Measurements from ENCODE around the gene GAB2. TPM values are rescaled to one million over a fixed set of nuclear protein-coding genes. Genes with fewer than 3 reads are reported as not detected.

GAB2 gene
- total and polyA plus RNA-seq, 2 of the 13 experiments (the other 11 are each of a cell fraction or from before 2014, with no cell fraction given): 4.1 to 8.6 TPM

DNA sequence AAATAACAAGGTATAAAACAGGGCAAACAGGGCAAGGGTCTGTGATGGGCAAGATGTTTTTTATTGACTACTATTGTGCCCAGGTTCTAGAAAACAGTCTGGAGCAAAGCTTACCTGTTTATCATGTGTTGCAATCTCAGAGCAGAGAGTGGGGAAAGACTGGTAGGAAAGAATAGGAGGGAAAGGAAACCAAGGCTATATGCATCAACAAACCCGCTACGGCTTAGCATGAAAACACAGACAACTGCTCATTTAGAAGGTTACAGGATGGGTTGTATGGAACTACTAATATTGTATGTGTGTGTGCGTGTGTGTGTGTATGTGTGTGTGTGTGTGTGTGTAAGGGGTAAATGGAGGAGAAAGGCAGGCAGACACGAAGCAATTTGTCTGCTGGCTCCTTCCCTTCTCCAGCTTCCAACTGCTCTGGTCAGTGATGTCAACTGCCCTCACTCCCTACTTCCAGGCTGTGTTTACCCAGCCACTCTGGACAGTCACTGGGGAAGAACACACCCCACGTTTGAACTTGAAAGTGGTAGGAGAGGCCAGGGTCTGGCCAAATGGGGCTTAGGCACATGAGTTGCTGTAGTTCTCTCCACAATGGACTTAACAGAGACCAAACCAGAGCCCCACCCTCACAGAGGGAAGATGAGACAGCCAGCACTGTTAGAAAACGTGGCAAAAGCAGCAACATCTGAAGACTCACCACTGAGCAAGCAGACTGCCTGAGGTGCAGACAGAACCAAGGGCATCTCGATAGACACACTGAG lies 47.0 kb downstream of the GAB2 start (continued):
- TF ChIP-seq RXRA (CRISPR knock-in tag; IDR thresholded peaks at IDR 0.05): 0 out of 2 replicates have a peak, but pooled peaks have one; percentile 33
- TF ChIP-seq, protein P1, sequence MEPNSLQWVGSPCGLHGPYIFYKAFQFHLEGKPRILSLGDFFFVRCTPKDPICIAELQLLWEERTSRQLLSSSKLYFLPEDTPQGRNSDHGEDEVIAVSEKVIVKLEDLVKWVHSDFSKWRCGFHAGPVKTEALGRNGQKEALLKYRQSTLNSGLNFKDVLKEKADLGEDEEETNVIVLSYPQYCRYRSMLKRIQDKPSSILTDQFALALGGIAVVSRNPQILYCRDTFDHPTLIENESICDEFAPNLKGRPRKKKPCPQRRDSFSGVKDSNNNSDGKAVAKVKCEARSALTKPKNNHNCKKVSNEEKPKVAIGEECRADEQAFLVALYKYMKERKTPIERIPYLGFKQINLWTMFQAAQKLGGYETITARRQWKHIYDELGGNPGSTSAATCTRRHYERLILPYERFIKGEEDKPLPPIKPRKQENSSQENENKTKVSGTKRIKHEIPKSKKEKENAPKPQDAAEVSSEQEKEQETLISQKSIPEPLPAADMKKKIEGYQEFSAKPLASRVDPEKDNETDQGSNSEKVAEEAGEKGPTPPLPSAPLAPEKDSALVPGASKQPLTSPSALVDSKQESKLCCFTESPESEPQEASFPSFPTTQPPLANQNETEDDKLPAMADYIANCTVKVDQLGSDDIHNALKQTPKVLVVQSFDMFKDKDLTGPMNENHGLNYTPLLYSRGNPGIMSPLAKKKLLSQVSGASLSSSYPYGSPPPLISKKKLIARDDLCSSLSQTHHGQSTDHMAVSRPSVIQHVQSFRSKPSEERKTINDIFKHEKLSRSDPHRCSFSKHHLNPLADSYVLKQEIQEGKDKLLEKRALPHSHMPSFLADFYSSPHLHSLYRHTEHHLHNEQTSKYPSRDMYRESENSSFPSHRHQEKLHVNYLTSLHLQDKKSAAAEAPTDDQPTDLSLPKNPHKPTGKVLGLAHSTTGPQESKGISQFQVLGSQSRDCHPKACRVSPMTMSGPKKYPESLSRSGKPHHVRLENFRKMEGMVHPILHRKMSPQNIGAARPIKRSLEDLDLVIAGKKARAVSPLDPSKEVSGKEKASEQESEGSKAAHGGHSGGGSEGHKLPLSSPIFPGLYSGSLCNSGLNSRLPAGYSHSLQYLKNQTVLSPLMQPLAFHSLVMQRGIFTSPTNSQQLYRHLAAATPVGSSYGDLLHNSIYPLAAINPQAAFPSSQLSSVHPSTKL (CRISPR knock-in tag; IDR thresholded peaks at IDR 0.05): 0 out of 2 replicates have a peak, but pooled peaks have one; percentile 21
- TF ChIP-seq, protein P2, sequence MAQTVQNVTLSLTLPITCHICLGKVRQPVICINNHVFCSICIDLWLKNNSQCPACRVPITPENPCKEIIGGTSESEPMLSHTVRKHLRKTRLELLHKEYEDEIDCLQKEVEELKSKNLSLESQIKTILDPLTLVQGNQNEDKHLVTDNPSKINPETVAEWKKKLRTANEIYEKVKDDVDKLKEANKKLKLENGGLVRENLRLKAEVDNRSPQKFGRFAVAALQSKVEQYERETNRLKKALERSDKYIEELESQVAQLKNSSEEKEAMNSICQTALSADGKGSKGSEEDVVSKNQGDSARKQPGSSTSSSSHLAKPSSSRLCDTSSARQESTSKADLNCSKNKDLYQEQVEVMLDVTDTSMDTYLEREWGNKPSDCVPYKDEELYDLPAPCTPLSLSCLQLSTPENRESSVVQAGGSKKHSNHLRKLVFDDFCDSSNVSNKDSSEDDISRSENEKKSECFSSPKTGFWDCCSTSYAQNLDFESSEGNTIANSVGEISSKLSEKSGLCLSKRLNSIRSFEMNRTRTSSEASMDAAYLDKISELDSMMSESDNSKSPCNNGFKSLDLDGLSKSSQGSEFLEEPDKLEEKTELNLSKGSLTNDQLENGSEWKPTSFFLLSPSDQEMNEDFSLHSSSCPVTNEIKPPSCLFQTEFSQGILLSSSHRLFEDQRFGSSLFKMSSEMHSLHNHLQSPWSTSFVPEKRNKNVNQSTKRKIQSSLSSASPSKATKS (CRISPR knock-in tag; IDR thresholded peaks at IDR 0.05): no peak
- TF ChIP-seq ZNF841 (CRISPR knock-in tag; IDR thresholded peaks at IDR 0.05; ENCODE audit: borderline replicate concordance): no peak
- no peak for TF ChIP-seq BRD4 (CRISPR knock-in tag; IDR thresholded peaks at IDR 0.05)
- no peak for TF ChIP-seq ZBTB42 (CRISPR knock-in tag; IDR thresholded peaks at IDR 0.05)
- no peak for TF ChIP-seq XRCC5 (optimal IDR thresholded peaks at IDR 0.05; ENCODE audit: low read length)
- no peak for TF ChIP-seq SOX6 (IDR thresholded peaks at IDR 0.05)
- 0 out of 2 replicates have a peak, but pooled peaks have one; percentile 27 for TF ChIP-seq SOX6 (CRISPR knock-in tag; IDR thresholded peaks at IDR 0.05)
- TF ChIP-seq ZNF703 (CRISPR knock-in tag; IDR thresholded peaks at IDR 0.05; ENCODE audit: borderline replicate concordance): no peak
- no peak for TF ChIP-seq ZNF775 (CRISPR knock-in tag; IDR thresholded peaks at IDR 0.05; ENCODE audit: borderline replicate concordance)
- TF ChIP-seq, protein P3, sequence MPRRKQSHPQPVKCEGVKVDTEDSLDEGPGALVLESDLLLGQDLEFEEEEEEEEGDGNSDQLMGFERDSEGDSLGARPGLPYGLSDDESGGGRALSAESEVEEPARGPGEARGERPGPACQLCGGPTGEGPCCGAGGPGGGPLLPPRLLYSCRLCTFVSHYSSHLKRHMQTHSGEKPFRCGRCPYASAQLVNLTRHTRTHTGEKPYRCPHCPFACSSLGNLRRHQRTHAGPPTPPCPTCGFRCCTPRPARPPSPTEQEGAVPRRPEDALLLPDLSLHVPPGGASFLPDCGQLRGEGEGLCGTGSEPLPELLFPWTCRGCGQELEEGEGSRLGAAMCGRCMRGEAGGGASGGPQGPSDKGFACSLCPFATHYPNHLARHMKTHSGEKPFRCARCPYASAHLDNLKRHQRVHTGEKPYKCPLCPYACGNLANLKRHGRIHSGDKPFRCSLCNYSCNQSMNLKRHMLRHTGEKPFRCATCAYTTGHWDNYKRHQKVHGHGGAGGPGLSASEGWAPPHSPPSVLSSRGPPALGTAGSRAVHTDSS (CRISPR knock-in tag; conservative IDR thresholded peaks at IDR 0.05): no peak
- no peak for TF ChIP-seq SPEN (CRISPR knock-in tag; IDR thresholded peaks at IDR 0.05; ENCODE audit: low read depth)
- TF ChIP-seq, protein P4, sequence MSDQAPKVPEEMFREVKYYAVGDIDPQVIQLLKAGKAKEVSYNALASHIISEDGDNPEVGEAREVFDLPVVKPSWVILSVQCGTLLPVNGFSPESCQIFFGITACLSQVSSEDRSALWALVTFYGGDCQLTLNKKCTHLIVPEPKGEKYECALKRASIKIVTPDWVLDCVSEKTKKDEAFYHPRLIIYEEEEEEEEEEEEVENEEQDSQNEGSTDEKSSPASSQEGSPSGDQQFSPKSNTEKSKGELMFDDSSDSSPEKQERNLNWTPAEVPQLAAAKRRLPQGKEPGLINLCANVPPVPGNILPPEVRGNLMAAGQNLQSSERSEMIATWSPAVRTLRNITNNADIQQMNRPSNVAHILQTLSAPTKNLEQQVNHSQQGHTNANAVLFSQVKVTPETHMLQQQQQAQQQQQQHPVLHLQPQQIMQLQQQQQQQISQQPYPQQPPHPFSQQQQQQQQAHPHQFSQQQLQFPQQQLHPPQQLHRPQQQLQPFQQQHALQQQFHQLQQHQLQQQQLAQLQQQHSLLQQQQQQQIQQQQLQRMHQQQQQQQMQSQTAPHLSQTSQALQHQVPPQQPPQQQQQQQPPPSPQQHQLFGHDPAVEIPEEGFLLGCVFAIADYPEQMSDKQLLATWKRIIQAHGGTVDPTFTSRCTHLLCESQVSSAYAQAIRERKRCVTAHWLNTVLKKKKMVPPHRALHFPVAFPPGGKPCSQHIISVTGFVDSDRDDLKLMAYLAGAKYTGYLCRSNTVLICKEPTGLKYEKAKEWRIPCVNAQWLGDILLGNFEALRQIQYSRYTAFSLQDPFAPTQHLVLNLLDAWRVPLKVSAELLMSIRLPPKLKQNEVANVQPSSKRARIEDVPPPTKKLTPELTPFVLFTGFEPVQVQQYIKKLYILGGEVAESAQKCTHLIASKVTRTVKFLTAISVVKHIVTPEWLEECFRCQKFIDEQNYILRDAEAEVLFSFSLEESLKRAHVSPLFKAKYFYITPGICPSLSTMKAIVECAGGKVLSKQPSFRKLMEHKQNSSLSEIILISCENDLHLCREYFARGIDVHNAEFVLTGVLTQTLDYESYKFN (CRISPR knock-in tag; conservative IDR thresholded peaks at IDR 0.05): no peak
- TF ChIP-seq NKX3-1 (CRISPR knock-in tag; IDR thresholded peaks at IDR 0.05): no peak
- TF ChIP-seq ZNF20 (CRISPR knock-in tag; IDR thresholded peaks at IDR 0.05): no peak
- TF ChIP-seq ATF1 (CRISPR knock-in tag; IDR thresholded peaks at IDR 0.05): no peak
- no peak for TF ChIP-seq RORA (CRISPR knock-in tag; IDR thresholded peaks at IDR 0.05)
